Measurements from ENCODE around the gene STAT5B. TPM values are rescaled to one million over a fixed set of nuclear protein-coding genes. Genes with fewer than 3 reads are reported as not detected.
"Not testable (repeated sequence)": the region's sequence is repeated elsewhere in the genome, so short reads cannot be mapped to it uniquely, and the experiment has no call there.

Gene STAT5B
- polyA plus RNA-seq, 12 donors: 31.5 to 53.1 (median 40.9) TPM; not detected in 1

DNA sequence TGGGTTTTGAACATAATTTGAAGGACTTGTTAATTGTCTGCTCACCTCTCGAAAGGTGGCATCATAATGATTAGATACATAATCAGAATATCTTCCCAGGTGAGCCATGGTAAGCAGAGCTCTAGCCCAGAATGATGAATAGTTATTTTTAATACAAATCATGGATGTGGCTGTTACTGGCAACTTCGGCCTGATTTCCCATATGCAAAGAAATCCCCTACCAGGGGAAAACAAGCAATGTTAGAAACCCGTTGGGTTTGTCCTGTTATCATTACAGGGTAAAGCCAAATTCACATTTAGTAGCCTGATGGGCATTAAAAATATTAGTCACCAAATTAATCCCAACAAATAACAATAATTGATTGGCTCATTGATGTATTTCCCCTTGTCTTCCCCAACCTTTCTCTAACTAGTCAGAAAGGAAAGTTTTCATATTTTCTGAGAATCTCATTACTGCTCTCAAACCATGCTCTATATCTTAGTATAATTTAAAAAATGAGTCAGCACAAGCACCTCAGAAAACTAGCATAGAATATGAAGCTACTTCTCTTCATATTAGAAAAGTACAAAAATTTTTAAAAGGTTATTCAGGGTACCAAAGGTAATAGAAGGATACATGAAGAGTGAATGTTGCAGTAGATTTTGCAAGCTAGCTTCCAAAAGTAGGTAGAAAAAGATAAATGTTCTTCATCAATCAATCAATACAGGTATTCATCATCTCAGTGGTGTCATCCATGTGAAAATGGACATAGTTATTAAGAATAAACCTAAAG lies 5.0 kb downstream of the STAT5B start:
- DNase-seq: no peak

- no peak for DNase-seq
Measured at GRCh38 chr17:42270596-42270995, 5.6 kb downstream of the STAT5B start.

DNA sequence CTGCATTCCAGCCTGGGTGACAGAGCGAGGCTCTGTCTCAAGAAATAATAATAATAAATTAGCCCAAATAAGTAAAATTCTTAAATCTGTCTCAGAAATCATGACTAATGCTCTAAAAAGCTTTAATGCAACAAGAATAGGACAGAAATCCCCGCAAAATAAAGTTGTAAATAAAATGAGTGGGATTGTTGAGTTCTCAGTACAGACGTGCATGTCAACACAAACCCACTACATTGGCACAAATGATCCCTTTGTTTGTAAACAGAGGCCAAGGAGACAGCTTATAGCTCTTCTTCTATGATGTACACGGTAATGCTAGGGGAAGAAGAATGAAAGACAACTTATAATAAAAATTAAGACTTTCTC lies 6.0 kb downstream of the STAT5B start:
- DNase-seq: no peak

- no peak for DNase-seq
Measured at GRCh38 chr17:42268236-42268635, 8.0 kb downstream of the STAT5B start.

GRCh38 chr17:42266918-42267766 lies 9.0 kb downstream of the STAT5B start:
- DNase-seq: no peak

- no peak for DNase-seq
Measured at GRCh38 chr17:42266462-42266861, 9.7 kb downstream of the STAT5B start.

GRCh38 chr17:42264366-42264765 lies 11.8 kb downstream of the STAT5B start:
- DNase-seq: not testable (repeated sequence)

- DNase-seq: no peak
Measured at GRCh38 chr17:42260318-42260717, 15.9 kb downstream of the STAT5B start.

GRCh38 chr17:42255445-42255844 lies 20.7 kb downstream of the STAT5B start:
- no peak for DNase-seq

GRCh38 chr17:42253578-42253977 lies 22.6 kb downstream of the STAT5B start:
- no peak for DNase-seq

DNA sequence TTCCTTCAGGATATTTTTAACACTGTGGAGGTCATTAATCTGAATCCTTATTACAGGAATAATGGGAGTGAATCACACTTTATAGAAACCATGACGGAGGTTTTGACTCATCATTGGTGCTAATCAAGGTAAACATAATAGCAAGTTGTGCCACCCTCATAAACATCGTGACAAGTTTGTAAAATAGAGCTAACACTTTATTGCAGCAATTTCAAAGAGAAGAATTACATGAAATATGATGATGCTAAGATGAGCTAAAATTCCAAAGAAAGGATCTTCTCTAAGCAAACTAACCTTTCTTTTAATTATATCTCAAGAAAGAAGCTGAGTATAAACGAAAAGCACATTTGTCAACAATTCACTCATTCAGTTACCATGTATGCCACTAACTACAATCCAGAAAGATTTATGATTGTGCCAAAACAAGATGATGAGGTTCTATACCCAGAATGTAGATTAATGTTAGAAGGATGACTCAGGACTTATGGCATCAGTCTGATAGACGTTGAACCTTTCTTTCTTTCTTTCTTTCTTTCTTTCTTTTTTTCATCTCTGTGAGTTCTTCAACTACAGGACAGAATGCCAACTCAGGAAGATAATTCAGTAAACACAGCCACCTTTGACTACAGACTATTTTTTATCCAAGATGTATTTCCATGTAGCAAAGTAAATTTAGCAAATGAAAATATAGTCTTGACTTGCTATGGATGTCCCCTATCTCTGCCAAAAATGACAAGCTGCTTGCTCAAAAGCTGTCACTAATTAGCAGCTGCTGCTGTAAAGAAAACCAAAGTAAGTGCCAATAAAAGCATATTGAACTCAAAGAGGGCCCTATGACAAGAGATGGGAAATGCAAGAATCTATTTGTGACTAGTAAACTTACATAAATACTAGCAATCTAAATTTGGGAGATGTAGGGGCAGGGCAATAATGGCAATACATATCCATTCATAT lies 23.3 kb downstream of the STAT5B start:
- DNase-seq: no peak

DNA sequence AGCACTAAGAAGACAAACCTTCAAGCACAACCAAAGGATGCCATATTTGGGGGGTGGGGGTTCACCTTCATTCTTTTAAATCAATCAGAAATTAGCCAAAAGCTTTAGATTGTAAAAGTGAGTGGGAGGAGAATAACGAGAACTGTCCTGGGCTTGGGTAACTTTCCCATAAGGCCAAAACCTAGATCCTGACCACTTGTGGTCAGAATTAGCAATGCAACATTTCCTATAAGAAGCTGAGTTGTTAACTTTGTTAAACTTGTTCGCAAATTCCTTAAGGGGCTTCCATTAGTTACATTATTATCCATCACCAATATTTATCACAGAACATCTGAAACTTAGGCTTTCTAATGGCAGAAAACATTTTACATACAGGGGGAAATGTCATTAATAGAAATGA lies 25.1 kb downstream of the STAT5B start:
- DNase-seq: no peak

DNA sequence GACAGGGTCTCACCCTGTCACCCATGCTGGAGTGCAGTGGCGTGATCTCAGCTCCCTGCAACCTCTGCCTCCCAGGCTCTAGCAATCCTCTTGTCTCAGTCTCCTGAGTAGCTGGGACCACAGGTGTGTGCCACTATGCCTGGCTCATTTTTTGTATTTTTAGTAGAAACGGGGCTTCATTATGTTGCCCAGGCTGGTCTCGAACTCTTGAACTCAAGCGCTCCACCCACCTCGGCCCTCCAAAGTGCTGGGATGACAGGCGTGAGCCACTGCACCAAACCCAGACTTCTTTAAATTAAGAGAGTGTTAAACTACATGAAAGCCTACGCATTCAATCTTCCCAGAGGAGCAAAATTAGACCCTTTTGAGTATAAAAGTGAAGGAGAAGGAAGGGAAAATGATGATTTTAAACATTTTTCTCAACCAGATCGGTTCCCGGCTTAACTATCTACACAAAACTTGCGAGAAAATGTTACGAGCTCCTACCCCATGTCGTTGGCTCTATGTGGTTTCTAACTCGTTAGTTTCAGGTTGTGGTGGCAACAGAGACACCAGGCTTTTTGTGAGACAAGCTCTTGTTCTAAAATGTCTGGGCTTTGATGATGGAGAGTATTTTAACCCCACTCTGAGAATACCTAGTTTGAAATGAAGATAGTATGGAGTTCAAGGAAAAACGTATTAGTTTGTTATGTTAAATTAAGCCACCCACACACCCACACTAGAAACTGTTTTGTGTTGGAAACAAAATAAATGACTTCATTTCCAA lies 26.3 kb downstream of the STAT5B start:
- no peak for DNase-seq

- DNase-seq: peak; percentile 89
Measured at GRCh38 chr17:42248351-42249179, 27.6 kb downstream of the STAT5B start.

- DNase-seq: no peak
Measured at GRCh38 chr17:42247734-42248133, 28.5 kb downstream of the STAT5B start.

DNA sequence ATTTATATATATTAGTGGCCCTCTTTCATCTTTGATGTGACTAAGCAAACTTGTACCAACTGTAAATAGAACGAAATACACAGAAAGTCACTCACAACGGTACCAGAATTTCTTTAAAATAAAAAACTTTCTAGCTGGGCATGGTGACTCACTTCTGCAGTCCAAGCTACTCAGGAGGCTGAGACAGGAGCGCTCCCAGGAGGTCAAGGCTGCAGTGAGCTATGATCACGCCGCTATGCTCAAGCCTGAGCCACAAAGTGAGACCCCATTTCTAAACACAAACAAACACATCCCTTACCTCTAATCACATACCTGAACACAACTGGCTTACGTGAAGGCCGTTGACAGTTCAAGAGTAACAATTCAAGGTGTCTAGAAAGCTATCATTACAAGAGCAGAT lies 29.7 kb downstream of the STAT5B start:
- DNase-seq: no peak

DNA sequence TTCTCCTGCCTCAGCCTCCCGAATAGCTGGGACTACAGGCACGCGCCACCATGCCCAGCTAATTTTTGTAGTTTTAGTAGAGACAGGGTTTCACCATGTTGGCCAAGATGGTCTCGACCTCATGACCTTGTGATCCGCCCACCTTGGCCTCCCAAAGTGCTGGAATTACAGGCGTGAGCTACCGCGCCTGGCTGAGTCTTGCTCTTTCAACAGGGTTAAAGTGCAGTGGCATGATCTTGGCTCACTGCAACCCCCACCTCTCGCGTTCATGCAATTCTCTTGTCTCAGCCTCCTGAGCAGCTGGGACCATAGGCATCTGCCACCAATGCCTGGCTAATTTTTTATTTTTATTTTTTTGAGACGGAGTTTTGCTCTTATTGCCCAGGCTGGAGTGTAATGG lies 31.0 kb downstream of the STAT5B start:
- not testable (repeated sequence) for DNase-seq

DNA sequence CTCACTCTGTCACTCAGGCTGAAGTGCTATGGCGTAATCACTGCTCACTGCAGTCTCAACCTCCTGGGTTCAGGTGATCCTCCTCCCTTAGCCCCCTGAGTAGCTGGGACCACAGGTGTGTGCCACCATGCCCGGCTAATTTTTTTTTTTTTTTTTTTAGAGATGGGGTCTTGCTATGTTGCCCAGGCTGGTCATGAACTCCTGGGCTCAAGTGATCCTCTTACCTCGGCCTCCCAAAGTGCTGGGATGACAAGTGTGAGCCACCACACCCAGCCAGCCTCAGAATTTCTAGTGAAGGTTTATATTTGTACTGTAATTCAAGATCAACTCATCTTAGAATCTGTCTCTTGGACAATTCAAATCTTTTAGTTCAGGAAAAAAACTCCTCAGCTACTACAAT lies 32.1 kb downstream of the STAT5B start:
- not testable (repeated sequence) for DNase-seq

DNA sequence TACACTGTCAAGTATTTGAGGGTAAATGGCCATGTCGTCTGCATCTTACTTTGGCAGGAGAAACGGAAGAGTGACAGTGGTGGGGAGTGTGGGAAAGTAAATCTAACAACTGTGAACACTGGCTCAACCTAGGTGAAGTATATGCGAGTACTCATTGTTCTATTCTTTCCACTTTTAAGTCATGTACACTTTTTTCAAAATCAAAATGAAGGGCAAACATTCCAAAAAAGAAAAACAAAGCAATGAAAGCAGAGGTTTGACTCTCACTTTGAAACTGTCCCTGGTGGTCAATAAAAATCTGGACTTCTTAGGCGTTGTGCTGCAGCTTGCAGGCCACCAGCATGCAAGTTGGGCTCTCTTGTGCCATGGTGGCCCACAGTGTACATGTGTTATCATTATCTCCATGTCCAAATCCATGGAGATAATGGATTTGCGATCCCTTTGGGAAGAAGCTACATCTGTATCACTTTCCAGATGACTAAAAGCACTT lies 32.7 kb downstream of the STAT5B start:
- DNase-seq: no peak

DNA sequence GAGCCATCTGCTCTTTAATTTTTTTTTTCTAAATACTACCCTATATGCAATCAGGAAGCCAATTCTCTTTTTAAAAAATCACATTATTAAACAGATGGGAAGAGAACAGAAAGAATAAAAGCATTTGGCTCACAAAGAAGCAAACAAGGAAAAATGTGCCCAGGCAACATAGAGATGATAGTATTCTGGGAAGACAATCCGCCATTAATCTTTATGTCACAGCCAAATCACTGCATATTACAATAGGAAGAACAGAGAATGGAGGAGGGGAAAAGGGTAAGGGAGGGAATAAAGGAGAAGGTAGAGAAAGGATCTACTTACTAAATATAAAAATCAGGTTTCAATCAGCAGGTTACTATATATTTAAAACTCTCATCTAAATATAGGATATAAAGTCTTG lies 34.3 kb downstream of the STAT5B start:
- no peak for DNase-seq

All from muscle of arm (tissue), 12 donors.